NCI-H524 treated with DMSO at 0.1 percent for 48 hours (cell line): Measurements from ENCODE around the gene ANTXRL.
"Not testable (repeated sequence)": the region's sequence is repeated elsewhere in the genome, so short reads cannot be mapped to it uniquely, and the experiment has no call there.

Experiments
- DNase-seq: peaks from one replicate; lab custom pipeline; 2025; lab: John Stamatoyannopoulos, UW

ANTXRL gene

DNA sequence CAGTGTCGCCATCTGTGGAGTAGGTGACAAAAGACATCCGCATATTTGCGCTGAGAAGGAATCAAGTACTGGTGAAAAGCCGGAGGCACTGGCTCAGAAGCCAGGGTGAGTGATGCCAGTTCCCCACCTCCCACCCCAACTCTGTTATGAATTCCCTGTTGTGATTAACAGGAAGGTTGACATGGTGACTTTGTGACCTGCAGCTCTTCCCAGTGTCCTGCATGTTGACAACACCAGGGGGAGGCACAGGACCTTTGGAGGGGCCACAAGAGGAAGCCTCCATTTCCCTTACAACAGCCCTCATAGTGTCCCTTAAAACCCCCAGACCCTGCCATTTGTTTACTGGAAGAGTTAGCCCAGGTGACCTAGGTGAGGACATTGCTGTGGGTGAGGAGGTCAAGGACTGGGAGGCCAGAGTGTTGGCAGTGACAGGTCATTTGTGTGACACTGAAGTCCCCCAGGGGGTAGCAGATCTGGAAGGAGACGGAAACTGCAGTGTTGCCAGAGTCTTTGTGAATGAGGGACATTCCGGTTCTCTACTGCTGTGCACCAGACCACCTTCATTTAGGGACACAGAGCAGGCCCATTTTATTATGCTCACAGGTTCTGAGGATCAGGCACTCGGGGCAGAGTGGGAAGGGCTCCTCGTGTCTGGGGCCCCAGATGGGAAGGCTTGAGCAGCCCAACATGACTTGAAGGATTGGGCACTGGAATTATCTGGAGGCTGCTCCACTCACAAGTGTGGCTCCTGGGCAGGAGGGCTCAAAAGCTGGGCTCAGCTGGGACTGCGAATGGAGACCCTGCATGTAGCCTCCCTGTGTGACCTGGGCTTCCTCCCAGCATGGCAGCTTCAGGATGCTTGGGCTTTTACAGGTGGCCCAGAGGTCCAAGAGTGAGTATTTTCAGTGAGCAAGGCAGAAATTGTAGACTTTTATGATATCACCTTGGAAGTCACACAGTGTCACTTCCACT, 13.0 kb upstream of the ANTXRL start:
- DNase-seq, result no peak

DNA sequence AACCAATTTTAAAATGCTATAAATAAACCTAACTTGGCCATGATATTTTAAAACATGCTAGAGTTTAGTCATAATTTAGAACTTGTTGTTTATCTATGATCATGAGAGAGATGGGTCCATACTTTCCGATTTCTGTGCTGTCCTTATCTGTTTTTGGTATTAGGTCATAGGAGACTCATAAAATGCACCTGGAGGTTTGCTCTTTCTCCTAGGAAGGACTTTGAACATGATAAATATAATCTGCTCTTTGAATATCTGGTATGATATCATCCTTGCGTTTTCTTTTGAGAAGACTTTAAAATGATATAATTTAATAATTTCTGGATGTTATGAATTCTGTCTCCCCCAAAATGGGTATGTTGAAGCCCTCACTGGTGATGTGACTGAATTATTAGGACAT, 9.0 kb upstream of the ANTXRL start:
- DNase-seq, result no peak

DNA sequence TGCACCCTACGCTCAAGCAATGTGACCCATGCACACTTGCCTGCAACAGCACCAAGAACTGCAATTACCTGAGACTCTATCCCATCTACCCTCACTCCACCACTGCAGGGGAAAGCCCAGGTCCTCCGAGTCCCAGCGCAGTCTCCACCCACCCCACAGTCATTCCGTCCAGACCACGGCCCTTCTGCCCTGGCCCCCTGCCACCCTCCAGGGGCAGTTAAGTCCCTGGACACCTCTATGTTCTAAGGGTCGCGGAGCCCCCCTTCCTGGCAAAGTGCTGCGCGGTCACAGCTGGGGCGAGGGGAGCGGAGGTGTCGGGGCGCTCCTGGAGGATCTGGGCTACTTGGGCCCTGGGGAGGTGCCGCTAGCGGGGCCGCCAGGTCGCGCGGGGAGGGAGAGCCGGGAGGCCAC, 4.4 kb upstream of the ANTXRL start:
- DNase-seq, result not testable (repeated sequence)

DNA sequence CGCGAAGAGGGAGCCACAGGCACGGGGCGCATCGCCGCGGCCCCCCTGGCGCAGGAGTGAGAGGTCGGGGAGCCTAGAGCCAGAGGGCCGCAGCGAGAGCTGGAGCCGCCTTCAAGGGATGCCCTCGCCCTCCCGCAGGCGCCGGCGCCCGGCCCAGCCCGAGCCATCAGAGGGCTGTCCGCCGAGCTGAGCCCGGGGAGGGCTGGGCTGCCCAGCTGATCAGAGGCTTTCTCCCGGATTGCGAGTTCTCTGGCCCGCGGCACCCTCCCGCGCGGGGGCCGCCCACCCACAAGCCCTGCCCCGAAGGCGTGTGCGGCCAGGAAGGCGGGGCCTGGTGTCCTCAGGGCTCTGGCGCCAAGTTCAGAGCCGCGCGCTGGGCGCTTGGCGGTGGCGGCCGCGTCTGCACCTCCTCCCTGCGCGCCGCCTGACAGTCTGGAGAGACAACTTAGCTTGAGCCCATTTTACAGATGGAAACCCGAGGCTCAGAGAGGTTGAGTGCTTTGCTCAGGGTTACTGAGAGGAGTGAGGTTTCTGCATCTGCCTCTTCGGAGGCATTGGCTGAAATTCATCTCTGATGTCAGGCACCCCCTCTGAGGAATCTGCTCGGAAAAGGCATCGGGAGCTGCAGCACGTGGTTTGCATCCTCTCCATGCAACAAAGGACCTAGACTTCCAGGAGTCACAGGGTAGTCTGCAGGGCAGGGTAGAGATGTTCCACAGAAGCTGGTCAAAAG, 3.8 kb upstream of the ANTXRL start:
- no peak for DNase-seq

DNA sequence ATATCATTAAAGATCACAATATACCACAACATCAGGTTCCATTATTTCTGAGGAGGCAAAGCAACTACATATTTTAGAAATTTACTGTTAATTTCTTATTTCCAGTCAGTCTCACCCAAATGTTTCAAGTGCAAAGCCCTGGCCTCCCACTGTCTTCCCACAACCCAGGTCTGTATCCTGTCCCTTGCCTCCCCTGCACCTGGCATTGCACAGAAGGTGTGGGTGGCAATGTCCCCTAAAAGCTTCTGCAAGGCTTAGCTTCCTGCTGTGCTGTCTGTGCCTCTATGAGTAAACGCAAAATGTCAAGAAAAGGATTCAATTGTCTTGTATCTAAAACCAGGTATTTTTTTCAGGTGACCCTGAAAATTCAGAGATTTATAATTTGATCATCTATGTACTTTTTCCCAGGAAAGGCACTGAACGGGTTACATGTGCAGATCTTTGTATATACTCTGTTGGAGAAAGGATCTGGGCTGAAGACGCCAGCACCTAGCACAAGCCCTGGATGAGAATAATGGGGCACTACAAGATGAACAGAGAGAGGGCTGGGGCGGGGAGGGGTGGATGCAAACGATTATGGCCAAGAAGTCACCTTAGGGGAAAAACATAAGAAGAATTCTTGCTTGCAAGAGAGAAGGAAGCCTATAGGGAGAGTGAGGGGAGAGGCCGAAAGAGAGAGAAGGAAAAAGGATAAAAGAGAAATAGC, 3.1 kb upstream of the ANTXRL start:
- no peak for DNase-seq

DNA sequence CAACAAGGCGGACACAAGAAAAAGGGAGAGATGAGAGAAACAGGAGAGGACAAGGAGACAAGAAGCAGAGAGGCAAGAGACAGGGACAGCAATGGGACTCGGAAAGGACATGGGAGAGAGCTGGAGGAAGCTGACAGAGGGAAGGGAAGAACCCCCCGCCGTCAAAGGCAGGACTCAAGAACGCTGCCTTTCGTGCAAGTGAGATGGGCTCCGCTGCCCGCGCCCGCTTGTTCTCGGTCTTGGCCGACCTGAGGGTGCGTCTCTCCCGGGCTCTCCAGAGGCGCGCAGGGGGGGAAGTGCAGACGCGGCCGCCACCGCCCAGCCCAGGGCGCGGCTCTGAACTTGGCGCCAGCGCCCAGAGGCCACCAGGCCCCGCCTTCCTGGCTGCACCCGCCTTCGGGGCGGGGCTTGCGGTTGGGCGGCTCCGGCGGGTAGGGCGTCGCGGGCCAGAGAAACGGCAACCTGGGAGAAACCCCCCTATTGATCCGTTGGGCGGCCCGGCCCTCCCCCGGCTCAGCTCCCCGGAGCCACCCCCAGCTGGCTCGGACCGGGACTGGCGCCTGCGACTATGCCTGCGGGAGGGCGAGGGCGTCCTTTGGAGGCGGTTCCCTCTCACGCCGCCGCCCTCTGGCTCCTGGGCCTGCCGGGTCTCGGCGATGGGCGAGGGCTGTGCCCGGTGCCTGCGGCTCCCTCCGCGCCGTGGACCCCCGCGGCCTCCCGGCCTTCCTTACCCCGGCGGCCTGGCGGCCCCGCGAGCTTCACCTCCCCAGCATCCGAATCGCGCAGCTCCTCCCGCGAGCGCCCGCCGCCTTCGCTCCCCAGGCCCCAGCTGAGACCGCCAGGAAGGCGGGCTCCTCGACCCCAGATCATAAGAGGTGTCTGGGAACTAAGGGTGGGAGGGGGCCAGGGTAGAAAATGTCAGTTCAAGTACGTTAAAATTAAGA, 2.2 kb upstream of the ANTXRL start:
- DNase-seq, result no peak

DNA sequence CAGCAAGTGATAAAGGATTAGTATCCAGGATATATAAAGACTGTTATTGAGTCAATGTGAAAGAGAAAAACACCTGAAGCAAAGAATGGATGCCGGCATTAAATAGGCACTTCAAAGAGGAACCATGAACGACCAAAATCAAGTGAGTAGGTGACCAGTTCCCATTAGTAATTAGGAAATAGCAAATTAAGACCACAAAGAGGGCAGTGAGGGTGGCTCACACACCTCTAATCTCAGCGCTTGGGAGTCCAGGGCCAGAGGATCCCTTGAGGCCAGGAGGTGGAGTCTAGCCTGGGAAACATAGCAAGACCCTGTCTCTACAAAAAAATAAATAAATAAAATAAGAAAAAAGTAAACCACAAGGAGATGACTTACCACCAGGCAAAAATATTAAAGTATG, 1.5 kb upstream of the ANTXRL start:
- no peak for DNase-seq

DNA sequence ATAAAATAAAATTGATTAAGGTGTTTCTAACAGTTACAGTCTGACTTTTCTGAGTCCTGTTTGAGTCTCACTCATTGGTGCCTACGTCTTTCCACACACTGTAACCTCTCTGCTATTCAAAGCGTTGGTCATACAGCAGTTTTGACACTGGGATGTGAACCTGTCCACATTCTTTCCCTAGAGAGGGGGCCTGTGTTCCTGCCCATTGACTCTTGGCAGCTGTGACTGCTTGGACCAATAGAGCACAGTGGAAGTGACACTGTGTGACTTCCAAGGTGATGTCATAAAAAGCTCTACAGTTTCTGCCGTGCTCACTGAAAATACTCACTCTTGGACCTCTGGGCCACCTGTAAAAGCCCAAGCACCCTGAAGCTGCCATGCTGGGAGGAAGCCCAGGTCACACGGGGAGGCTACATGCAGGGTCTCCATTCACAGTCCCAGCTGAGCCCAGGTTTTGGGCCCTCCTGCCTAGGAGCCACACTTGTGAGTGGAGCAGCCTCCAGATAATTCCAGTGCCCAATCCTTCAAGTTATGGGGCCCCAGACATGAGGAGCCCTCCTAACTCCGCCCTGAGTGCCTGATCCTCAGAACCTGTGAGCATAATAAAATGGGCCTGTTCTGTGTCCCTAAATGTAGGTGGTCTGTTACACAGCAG, 704 bp upstream of the ANTXRL start:
- DNase-seq, result no peak

DNA sequence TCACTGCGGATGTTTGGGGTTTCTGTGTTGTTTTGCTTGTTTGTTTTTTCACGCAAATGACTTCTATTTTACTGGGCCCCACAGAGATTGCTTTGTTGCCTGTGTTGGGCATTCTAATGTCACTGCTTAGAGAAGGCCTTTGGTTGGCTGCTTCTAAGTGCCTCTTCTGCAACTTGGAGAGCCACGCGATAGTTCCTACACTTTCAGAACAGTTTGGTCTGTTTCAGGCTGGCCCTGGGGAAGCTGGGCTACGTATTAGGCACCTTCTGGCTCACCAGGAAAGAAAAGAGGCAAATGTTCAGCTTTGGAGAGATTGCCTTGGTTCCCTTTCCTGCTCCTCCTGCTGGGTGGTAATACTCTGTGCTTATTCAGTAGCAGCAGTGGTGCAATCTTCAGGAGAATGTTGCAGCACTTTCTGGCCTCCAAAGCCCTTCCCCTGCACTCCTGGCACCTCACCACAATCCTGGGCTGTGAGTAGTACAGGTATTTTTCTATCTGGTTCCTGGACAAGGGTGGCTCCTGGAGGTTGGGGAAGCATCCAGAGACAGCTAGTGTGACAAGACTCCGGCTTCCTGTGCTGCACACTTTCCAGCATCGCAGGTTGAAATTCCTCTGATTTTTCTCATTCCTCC, 1.2 kb downstream of the ANTXRL start:
- DNase-seq, result no peak

DNA sequence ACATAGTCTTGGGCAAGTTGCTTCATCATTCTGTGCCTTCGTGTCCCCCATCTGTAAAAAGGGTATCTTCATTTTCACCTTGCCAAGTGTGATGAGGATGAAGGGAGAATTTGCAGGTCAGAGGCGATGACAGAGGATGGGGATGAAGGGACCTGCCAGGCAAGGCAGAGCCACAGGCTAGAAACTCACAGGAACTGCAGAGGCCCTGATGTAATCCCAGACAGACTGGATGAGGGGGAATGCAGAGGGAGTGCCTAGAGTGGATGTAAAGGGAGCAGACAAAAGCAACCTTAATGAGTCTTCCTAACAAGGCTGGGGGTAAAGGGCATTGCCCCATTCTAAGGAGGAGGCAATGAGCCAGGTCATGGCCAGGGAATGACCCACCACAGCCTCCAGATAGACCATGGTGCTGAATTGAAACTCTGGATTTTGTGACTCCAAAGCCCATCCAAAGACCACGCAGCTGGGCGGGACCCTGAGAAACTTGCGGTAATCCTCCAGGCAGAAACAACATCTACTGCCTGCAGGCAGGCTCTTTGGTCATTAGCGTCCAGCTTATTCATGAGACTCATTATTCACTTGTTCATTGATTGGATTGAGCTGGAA, 1.9 kb downstream of the ANTXRL start:
- DNase-seq, result no peak

DNA sequence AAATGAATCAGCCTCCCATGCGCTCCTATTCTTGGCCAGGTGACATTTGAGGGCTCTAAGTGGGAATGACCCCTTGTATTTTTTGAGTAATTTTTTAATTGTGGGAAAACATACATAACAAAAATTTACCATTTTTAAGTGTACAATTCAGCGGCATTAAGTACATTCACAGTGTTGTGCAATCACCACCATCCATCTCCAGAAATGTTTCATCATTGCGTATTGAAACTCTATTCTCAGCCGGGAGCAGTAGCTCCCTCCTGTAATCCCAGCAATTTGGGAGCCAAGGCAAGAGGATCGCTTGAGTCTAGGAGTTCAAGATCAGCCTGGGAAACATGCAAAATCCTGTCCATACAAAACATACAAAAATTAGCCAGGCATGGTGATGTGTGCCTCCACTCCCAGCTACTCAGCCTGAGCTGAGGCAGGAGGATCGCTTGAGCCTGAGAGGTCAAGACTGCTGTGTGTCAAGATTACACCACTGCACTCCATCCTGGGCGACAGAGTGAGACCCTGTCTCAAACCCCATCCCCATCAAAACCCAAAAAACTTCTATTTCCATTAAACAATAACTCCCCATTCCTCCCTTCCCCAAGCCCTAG, 2.5 kb downstream of the ANTXRL start:
- no peak for DNase-seq

DNA sequence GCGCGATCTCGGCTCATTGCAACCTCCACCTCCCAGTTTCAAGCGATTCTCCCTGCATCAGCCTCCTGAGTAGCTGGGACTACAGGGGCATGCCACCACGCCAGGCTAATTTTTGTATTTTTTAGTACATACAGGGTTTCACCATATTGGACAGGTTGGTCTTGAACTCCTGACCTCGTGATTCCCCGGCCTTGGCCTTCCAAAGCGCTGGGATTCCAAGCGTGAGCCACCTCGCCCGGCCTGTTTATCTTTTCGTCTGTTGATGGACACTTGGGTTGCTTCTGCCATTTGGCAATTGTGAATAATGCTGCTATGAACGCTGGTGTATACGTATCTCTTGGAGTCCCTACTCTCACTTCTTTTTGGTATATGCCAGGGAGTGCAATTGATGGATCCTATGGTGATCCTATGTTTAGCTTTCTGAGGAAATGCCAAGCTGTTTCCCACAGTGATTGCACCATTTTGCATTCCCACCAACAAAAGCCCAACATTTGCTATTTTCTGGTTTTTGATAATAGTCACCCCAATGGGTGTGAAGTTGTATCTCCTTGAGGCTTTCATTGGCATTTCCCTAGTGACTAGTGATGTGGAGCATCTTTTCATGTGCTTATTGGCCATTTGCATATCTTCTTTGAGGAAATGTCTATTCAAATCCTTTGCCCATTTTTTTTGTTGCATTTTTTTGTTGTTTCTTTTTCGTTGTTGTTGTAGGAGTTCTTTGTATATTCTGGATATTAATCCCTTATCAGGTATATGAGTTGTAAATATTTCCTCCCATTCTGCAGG, 3.5 kb downstream of the ANTXRL start:
- no peak for DNase-seq

DNA sequence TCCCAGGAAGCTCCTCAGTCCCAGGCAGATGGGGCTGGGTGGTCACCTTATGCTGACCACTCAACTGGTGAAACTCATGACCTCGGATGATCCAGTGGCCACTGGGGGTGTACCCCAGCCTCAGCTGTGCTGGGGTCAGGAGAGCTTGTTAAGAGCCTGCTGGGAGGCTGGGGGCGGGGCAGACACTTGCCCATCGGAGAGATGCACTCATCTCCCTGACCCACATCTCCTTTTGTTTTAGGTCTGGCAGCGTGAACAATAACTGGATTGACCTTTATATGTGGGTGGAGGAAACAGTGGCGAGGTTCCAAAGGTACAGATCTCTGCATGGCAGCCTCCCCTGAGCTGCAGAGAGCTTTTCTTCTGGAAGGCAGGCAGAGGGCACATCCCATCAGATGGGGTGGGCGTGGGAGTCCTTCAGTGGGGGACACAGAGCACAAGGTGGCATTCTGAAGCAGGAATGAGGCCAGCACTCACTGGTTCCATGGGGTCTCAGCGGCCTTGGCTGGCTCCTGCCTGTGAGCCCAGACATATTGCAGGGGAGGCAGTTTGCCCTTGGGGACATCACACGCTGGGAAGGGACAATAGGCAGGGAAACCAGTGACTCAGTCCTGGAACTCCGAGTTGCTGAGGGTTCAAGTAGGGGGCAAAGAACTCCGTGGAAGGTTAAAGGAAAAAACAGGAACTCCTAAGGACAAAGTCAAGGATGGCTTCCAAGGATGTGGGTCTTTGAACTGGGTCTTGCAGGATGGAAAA, 5.2 kb downstream of the ANTXRL start:
- no peak for DNase-seq

DNA sequence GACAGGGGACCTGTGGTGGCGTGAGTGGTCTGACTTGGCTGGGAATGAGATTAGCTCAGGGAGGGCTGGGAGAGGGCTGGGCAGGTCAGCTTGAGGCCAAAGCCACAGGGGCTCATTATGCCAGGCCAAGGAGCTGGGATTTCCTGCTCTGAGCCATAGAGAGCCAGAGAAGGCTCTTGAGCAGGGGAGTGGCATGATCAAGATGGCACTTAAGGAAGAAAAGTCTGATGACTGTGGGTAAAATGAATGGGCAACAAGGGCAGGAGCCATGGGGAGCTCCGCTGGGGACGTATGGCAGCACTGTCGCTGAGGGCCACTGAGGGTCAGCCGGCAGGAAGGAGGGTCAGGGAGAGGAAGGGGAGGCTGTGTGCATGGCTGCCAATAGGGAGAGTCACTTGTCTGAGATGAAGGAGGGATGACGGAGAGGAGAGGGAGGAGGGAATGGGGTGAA, 5.8 kb downstream of the ANTXRL start:
- DNase-seq, result no peak

DNA sequence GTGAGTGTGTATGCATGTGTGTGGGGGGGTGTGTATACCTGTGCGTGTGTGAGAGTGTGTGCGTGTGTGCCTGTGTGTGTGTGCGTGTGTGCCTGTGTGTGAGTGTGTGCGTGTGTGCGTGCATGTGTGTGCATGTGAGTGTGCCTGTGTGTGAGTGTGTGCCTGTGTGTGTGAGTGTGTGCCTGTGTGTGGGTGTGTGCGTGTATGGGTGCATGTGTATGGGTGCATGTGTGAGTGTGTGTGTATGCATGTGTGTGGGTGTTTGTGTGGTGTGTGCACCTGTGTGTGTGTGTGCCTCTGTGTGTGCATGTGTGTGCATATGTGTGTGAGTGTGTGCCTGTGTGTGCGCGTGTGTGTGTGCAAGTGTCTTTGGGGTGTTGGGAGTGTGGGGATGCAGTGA, 6.4 kb downstream of the ANTXRL start:
- DNase-seq, result no peak

DNA sequence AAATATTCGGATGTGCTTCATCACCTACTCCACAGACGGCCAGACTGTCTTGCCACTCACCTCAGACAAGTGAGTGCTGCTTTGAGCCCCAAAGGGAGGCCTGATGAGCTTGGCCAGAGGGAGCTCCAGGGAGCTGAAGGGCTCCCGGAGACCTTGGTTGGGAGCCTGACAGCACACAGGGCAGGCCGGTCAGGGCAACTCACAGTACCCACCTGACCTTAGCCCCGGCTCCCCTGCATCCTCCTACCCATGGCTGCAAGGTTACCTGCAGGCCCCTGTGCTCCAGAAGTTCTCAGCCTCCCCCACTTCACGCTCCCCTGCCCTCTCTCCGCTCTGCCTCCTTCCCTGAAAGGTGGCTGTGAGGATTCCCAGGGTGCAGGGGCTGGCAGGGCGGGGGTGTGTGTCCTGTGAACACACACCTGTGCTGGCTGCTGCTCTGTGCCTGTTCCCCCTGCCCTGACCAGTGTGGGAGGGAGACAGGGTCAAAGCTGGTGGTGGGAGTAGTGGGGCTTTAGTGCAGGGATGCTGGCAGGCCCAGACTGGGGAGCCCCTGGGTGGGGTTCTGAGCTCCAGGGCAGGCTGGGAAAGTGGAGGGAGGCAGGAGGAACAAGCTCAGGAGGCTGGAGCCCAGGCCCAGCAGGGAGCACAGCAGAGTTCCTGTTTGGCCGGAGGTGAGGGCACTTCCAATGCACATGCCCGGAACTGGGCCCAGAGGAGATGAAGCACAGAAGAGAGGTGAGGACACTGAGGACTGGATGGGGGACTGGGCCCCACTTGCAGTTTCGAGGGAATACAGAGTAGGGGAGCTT, 7.2 kb downstream of the ANTXRL start:
- no peak for DNase-seq

DNA sequence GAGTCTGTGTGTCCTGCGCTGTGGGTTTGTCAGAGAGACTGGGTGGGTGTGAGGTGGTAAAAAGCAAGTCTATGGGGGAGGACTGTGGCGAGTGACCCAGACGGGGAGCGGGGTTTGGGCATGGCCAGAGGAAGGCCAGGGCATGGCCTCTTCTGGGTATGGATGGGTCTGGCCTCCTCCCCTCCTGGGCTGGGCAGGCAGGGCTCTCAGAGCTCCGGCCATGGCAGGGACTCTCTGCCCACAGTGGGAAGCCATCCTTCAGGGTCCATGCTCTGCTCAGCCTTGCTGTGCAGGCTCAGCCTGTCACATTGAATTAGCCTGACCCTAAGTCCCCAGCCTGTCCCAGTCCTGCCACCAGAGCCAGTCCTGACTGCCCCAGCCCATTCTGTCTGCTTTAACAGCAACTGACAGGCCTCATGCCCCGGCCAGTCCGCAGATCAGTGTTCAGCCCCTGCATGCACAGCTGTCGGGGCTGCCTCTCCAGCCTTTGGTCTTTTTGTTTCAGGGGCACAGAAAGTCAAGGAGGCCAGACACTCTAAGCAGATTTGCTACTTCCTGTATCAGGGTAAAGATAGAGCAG, 7.9 kb downstream of the ANTXRL start:
- no peak for DNase-seq
